HG03571 (cell line): ENCODE data around the gene SMIM38.
"Not testable (repeated sequence)": the region's sequence is repeated elsewhere in the genome, so short reads cannot be mapped to it uniquely, and the experiment has no call there.

ENCODE experiments used
- ATAC-seq: cut with Tn5 transposase; IDR thresholded peaks from one replicate; pipeline ENCODE4 v1.9.1; 2021; ENCODE audit not compliant: unreplicated experiment

The SMIM38 gene

GRCh38 chr11:69137151-69137844 lies 18.4 kb upstream of the SMIM38 start:
- no peak for ATAC-seq

DNA sequence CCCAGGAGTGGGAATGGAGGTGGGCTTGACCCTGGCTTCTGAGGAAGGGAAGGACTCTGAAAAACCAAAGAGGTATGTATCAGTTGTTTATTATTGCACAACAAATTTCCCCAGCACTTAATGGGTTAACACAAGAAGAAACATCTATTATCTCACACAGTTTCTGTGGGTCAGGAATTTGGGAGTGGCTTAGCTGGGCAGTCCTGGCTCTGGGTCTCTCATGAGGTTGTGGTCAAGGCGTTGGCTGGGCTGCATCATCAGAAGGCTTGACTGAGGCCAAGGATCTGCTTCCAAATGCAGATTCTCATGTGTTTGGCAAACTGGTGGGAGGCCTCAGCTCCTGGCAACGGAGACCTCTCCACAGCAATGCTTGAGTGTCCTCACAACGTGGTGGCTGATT lies 17.5 kb upstream of the SMIM38 start:
- no peak for ATAC-seq

GRCh38 chr11:69140161-69140560 lies 15.6 kb upstream of the SMIM38 start:
- ATAC-seq, result not testable (repeated sequence)

DNA sequence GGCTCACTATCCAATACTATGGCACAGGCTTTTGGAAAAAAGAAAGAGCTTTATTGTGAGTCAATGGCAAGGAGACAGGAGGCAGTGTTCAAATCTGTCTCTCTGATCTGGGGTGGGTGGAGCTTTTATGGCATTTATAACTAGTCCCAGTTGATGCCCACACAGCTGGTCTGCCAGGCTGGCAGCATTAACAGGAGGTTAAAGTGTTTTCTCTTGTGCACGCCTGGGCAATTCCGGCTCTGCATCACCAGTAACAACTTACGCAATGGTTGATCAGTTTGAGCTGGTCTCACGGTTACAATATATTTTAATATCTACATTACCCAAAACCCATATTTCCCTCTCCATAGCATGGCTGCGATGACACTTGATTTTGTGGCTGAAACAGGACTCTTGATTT lies 15.1 kb upstream of the SMIM38 start:
- no peak for ATAC-seq

- ATAC-seq, result no peak
Measured at GRCh38 chr11:69141742-69142141, 14.0 kb upstream of the SMIM38 start.

GRCh38 chr11:69142895-69143294 lies 12.8 kb upstream of the SMIM38 start:
- ATAC-seq, result no peak

GRCh38 chr11:69144316-69145049 lies 11.3 kb upstream of the SMIM38 start:
- no peak for ATAC-seq

DNA sequence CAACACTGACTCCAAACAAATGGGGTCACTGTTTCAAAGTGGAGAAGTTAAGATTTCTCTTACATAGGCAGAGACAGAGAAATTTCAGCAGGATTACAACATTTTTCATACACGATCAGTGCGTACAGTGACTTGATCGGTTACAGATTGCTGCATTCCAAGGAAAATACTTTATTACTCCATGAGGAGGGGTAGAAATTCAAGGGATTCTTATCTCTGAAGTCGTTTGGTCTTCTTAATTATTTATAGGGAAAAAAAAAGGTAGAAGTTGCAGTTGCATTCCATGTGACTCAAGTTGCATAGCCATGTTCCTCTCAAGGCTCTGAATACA lies 10.7 kb upstream of the SMIM38 start:
- ATAC-seq, result no peak

DNA sequence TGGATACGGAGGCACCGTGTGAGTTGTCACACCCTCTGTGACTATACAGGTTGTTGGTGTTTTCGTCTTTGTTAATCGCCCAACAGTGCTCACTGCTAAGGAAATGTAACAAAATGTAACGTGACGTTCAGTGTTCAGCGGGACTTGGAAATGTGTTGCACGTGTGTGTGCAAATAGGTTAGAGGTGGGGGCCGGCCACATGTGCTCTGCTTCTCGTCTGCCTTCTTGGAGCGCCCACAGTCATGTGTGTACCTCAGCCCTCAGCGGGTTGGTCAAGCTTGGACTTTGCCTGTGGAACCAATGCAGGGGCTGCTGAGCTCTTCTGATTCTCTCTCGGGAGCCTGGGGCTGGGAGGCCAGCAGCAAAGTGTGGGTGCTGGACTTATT lies 7.4 kb upstream of the SMIM38 start:
- no peak for ATAC-seq

GRCh38 chr11:69148806-69149205 lies 6.9 kb upstream of the SMIM38 start:
- ATAC-seq, result no peak

- not testable (repeated sequence) for ATAC-seq
Measured at GRCh38 chr11:69149338-69150045, 6.2 kb upstream of the SMIM38 start.

DNA sequence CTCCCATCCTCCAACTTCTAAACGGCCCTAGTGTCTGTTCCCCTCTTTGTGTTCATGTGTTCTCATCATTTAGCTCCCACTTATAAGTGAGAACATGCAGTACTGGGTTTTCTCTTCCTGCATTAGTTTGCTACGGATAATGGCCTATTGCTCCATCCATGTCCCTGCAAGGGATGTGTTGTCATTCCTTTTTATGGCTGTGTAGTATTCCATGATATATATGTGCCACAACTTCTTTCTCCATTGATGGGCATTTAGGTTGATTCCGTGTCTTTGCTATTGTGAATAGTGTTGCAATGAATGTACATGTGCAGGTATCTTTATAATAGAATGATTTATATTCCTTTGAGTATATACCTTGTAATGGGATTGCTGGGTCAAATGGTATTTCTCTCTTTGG lies 5.6 kb upstream of the SMIM38 start:
- ATAC-seq, result no peak

GRCh38 chr11:69151836-69152235 lies 3.9 kb upstream of the SMIM38 start:
- no peak for ATAC-seq

GRCh38 chr11:69152733-69153421 lies 2.9 kb upstream of the SMIM38 start:
- ATAC-seq, result no peak

DNA sequence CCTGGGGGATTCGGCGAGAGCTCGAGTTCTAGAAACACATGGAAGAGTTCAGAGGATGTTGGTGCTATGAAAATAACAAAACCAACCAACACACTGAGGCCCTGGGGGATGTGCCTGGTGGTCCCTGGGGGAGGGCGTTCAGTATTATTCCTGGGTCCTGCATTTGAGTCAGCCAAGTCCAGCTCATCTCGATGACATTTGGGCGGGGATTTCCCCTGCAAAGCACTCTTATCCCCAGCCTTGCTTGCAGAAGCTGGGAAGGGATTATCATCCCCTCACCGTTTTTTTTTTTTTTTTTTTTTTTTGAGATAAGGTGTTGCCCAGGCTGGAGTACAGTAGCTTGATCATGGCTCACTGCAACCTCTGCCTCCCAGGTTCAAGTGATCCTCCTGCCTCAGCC lies 2.1 kb upstream of the SMIM38 start:
- ATAC-seq, result no peak

DNA sequence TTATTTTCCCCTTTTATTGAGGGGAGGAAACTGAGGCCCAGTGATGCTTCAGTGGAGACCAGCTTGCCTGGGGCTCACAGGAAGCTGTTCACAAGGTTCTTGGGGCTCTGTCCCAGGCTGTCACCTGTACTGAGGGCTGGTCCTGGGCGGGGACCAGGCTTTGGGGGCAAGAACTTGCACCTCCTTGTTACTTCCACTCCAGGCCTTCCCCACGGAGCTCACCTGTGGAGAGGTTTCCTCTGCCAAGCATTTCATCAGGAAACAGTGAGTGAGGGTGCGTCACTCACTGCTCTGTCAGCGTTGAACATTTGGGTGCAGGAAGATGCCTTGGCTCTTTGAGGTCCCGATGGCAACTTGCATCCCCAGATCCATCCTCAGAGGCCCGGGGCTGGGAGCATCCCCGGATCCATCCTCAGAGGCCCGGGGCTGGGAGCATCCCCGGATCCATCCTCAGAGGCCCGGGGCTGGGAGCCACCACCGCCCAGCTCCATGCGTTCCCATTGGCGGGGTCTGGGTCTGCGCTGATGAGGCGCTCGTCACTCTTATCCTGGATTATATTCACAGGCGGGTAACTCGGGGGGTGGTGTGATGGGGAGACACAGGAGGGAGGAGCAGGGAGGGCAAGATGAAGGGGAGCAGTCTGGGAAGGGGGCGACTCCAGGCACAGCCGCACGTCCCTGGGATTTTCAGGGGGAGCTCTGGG lies 1.4 kb upstream of the SMIM38 start:
- ATAC-seq, result no peak

DNA sequence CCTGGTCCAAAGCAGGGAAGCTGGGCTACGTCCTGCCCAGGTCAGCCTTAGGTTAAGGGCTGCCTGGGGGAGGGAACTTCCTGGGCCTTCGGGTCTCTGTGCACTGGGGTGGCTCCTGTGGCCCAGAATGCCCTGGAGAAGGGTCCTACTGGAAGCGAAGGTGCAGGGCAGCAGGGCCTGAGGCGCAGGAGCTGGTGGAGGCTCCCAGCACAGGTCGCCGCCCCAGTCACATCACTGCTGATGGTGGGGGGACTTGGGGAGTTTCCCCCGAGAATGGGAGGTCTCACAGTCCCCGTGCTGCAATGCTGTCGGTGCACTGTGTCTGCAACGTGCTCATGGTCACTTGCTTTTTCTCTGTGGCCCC lies 815 bp upstream of the SMIM38 start:
- no peak for ATAC-seq

GRCh38 chr11:69156235-69156639 lies 502 bp downstream of the SMIM38 start:
- no peak for ATAC-seq

DNA sequence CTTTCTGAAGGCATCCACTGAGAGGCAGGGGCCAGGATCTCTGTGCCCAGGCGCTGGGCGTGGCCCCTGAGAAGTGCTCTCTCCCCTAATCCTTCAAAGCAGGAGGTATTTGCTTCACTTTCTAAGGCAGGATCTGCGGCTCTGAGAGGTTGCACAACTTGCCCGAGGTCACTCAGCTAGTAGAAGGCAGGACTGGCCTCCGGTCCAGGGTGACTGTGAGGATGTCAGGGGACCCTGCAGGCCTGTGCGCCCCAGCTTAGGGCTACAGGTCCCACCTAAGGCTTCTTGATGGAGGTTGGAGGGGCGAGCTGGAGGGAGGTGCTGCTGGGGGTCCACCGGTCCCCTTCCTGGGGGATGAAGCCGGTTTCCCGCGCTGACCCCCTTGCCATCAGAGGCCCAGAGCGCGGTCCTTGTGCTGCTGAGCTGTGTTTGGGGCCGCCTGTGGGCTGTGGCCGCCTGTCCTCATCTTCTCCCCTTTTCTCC lies 979 bp downstream of the SMIM38 start:
- ATAC-seq, result no peak

- ATAC-seq, result no peak
Measured at GRCh38 chr11:69157156-69157821, 1.6 kb downstream of the SMIM38 start.
